ENCODE data around the gene UMPS.

DNA sequence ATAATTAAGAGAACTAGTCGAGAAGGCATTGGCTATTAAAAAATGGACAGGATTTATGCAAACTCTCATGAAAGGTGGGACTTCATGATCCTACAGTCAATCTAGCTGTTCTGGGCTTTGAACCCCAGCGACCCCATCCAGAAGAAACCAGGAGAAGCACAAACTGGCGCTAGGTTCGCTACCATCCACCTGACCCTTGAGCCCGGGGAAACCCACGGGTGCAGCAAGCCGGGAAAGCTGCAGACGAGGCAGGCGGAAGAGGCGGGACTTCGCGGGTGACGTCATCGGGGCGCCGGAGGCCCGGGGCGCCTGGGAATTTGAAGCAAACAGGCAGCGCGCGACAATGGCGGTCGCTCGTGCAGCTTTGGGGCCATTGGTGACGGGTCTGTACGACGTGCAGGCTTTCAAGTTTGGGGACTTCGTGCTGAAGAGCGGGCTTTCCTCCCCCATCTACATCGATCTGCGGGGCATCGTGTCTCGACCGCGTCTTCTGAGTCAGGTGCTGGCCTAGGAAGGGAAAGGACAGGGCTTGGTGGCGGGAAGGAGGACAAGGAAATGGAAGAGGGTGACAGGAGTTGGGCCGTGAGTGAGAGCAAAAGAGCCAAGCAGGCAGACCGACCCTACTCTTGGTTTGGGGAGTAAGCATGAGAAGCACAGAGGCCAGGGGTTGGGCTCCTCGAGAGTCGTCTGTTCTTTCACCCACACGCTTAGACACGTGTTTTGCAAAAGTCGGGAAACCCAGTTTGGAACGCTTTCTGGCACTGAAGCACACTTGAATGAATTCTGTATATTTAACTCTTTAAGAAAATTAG lies at the start of gene UMPS:
- TF ChIP-seq, protein P1, sequence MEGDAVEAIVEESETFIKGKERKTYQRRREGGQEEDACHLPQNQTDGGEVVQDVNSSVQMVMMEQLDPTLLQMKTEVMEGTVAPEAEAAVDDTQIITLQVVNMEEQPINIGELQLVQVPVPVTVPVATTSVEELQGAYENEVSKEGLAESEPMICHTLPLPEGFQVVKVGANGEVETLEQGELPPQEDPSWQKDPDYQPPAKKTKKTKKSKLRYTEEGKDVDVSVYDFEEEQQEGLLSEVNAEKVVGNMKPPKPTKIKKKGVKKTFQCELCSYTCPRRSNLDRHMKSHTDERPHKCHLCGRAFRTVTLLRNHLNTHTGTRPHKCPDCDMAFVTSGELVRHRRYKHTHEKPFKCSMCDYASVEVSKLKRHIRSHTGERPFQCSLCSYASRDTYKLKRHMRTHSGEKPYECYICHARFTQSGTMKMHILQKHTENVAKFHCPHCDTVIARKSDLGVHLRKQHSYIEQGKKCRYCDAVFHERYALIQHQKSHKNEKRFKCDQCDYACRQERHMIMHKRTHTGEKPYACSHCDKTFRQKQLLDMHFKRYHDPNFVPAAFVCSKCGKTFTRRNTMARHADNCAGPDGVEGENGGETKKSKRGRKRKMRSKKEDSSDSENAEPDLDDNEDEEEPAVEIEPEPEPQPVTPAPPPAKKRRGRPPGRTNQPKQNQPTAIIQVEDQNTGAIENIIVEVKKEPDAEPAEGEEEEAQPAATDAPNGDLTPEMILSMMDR (IDR thresholded peaks at IDR 0.05), result peak in 1 of 6 experiments; percentile 21
- TF ChIP-seq POLR2A (IDR thresholded peaks at IDR 0.05), result peak in 3 of 4 donors; percentile 42 to 71 (median 46)

Data from esophagus squamous epithelium (tissue), 4 donors.